GM12874 (cell line): ENCODE measurements around the gene AMBRA1.

Experiments
- CTCF ChIP-seq: IDR thresholded peaks from 2 replicates; pipeline ENCODE4 v1.5.1; 2011; ENCODE audit warnings: low read depth, mild to moderate bottlenecking, control low read depth, low read length, moderate library complexity; ENCODE audit not compliant: insufficient read depth

Gene AMBRA1

GRCh38 chr11:46485856-46486443 lies 107.9 kb downstream of the AMBRA1 start:
- TF ChIP-seq CTCF, result no peak

GRCh38 chr11:46484101-46484500 lies 109.7 kb downstream of the AMBRA1 start:
- TF ChIP-seq CTCF, result no peak

- no peak for TF ChIP-seq CTCF
Measured at GRCh38 chr11:46480909-46481308, 112.9 kb downstream of the AMBRA1 start.

GRCh38 chr11:46480166-46480726 lies 113.6 kb downstream of the AMBRA1 start:
- TF ChIP-seq CTCF, result no peak

GRCh38 chr11:46479601-46480000 lies 114.2 kb downstream of the AMBRA1 start:
- TF ChIP-seq CTCF, result no peak

- no peak for TF ChIP-seq CTCF
Measured at GRCh38 chr11:46478196-46478595, 115.6 kb downstream of the AMBRA1 start.

- no peak for TF ChIP-seq CTCF
Measured at GRCh38 chr11:46477136-46477535, 116.7 kb downstream of the AMBRA1 start.
